ENCODE measurements around the gene TMEM213.
"Not testable (repeated sequence)": the region's sequence is repeated elsewhere in the genome, so short reads cannot be mapped to it uniquely, and the experiment has no call there.

DNA sequence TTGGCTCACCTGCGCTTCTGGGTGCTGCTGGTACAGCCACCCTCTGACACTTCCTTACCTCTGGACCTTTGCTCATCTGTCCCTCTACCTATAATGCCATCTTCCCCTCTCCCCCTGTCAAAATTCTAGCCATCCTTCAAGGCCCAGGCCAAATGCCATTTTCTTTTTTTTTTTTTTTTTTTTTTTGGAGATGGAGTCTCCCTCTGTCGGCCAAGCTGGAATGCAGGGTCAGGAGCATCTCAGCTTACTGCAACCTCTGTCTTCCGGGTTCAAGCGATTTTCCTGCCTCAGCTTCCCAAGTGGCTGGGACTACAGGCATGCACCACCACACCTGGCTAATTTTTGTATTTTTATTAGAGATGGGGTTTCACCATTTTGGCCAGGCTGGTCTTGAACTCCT, 748 bp upstream of the TMEM213 start:
- TF ChIP-seq, protein P1, sequence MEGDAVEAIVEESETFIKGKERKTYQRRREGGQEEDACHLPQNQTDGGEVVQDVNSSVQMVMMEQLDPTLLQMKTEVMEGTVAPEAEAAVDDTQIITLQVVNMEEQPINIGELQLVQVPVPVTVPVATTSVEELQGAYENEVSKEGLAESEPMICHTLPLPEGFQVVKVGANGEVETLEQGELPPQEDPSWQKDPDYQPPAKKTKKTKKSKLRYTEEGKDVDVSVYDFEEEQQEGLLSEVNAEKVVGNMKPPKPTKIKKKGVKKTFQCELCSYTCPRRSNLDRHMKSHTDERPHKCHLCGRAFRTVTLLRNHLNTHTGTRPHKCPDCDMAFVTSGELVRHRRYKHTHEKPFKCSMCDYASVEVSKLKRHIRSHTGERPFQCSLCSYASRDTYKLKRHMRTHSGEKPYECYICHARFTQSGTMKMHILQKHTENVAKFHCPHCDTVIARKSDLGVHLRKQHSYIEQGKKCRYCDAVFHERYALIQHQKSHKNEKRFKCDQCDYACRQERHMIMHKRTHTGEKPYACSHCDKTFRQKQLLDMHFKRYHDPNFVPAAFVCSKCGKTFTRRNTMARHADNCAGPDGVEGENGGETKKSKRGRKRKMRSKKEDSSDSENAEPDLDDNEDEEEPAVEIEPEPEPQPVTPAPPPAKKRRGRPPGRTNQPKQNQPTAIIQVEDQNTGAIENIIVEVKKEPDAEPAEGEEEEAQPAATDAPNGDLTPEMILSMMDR (IDR thresholded peaks at IDR 0.05), result not testable (repeated sequence)
- not testable (repeated sequence) for TF ChIP-seq POLR2AphosphoS5 (IDR thresholded peaks at IDR 0.05; ENCODE audit: low read depth, low read length)
